Sigmoid colon (tissue), 4 donors: Measurements from ENCODE around the gene NRP1.

ENCODE experiments used
- EP300 ChIP-seq, 4 donors: sonication (generic); formaldehyde crosslinking; IDR thresholded peaks; one replicate each; pipeline ENCODE4 v1.6.1; 2017; ENCODE audit warnings: antibody characterized with exemption in 4 of 4
- POLR2A ChIP-seq, 2 donors: fragments of 450-650 bp; IDR thresholded peaks; one replicate each; pipeline ENCODE4 v1.6.1; 2016; ENCODE audit warnings: antibody characterized with exemption in 2 of 2, mild to moderate bottlenecking in 2 of 2, moderate library complexity in 2 of 2
- TF ChIP-seq, protein P1 (sequence below), 4 experiments: fragments of 450-650 bp in 3 of 4; fragments of 200-600 bp in 1 of 4; IDR thresholded peaks; one replicate each; pipeline ENCODE4 v1.5.1; 2016 to 2019; ENCODE audit warnings: antibody characterized with exemption in 4 of 4, mild to moderate bottlenecking in 3 of 4, moderate library complexity in 2 of 4

DNA sequence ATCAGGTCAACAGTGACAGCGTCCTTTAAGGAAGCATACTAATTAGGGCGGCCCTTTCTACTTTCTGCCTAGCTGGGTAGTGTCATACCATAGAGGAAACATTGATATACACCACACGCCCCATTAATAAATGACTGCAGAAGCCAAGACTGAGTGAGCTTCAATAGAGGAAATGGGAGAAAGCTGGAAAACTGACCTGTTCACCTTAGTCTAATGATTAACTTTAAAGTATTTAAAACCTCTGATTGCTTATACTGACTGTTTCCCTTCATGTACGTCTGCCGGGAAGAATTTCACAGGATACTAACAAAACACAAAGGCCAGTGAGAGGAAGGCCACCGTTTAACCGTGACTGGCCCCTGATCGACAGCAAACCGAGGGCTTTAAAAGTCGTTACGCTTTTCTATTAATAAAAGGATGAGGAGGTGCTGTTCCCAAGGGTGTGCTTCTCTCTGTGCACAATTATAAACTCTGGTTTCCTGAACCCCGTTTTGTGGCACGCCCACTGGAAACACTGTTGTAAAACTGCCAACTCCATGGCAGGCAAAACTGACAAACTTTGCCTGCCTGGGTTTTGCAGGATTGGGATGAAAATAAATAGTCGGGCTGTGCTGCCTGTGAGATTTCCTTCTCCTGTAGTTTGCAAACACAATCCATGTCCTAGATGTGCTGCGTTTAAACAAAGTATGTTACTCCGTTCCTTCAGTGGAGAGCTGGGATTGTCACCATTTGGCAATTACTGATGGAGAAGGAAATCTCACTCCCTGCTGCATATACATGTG is 137.6 kb downstream of the NRP1 start:
- TF ChIP-seq, protein P1, sequence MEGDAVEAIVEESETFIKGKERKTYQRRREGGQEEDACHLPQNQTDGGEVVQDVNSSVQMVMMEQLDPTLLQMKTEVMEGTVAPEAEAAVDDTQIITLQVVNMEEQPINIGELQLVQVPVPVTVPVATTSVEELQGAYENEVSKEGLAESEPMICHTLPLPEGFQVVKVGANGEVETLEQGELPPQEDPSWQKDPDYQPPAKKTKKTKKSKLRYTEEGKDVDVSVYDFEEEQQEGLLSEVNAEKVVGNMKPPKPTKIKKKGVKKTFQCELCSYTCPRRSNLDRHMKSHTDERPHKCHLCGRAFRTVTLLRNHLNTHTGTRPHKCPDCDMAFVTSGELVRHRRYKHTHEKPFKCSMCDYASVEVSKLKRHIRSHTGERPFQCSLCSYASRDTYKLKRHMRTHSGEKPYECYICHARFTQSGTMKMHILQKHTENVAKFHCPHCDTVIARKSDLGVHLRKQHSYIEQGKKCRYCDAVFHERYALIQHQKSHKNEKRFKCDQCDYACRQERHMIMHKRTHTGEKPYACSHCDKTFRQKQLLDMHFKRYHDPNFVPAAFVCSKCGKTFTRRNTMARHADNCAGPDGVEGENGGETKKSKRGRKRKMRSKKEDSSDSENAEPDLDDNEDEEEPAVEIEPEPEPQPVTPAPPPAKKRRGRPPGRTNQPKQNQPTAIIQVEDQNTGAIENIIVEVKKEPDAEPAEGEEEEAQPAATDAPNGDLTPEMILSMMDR (IDR thresholded peaks at IDR 0.05), result no peak
- TF ChIP-seq EP300 (IDR thresholded peaks at IDR 0.05), result no peak
- no peak for TF ChIP-seq POLR2A (IDR thresholded peaks at IDR 0.05)
